ENCODE data around the gene PHOX2A. TPM values are rescaled to one million over a fixed set of nuclear protein-coding genes. Genes with fewer than 3 reads are reported as not detected.

The PHOX2A gene
- total RNA-seq, 2 experiments from 2014 or later = not detected

- peaks cover 46% of the 10 kb centered on the region for H3K27me3 Mint-ChIP-seq
- no peak for ATAC-seq (ENCODE audit: low read depth)
- POLR2A ChIA-PET = no interaction called here
- peaks cover 11% of the 10 kb centered on the region for H3K36me3 Mint-ChIP-seq
- H3K27ac Mint-ChIP-seq = no peak overlapping the region
- DNase-seq = peak; percentile 28
- peaks cover 18% of the 10 kb centered on the region for H3K4me1 Mint-ChIP-seq
- H3K9me3 Mint-ChIP-seq = peaks cover 1% of the 10 kb centered on the region
- H3K4me3 Mint-ChIP-seq = peak overlapping the region; percentile 50
Observed at GRCh38 chr11:72243173-72244059, 560 bp downstream of the PHOX2A start.

DNA sequence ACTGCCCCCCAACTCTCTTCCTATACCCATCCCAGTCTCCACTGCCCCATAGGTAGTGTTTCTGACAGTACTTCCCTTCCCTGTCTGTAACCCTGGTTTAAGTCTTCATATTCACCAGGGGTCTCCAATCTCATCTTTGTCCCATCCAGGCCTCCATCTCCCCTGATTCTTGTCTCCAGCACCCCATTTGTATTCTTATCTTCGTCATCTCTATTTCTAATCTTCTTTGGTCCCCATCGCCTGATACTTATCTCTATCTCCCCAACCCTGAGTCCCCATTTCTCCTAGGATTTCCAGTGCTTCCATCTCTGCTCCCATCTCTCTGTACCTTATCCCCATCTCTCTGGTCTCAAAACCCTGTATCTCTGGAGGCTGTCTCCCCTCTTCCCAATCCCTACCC lies 1.8 kb downstream of the PHOX2A start:
- POLR2A ChIA-PET = no interaction called here
- ATAC-seq (ENCODE audit: low read depth) (no peak), DNase-seq (no peak)
- H3K27ac Mint-ChIP-seq = no peak overlapping the region
- peaks cover 45% of the 10 kb centered on the region for H3K27me3 Mint-ChIP-seq
- peaks cover 1% of the 10 kb centered on the region for H3K9me3 Mint-ChIP-seq
- peaks cover 18% of the 10 kb centered on the region for H3K4me1 Mint-ChIP-seq
- peaks cover 11% of the 10 kb centered on the region for H3K36me3 Mint-ChIP-seq
- no peak overlapping the region for H3K4me3 Mint-ChIP-seq

- Mint-ChIP-seq H3K9me3 (peaks cover 1% of the 10 kb centered on the region), H3K4me1 (peaks cover 18% of the 10 kb centered on the region), H3K36me3 (peaks cover 11% of the 10 kb centered on the region), H3K27me3 (peaks cover 45% of the 10 kb centered on the region), H3K27ac (no peak overlapping the region), H3K4me3 (no peak overlapping the region)
- POLR2A ChIA-PET = interaction anchor here (0.6 kb wide), 1 partner anchor 12 kb away, joined by 3 read pairs; no protein-coding TSS in a partner anchor
- ATAC-seq (ENCODE audit: low read depth) = no peak
- DNase-seq = no peak
Observed at GRCh38 chr11:72241291-72241781, 2.6 kb downstream of the PHOX2A start.

DNA sequence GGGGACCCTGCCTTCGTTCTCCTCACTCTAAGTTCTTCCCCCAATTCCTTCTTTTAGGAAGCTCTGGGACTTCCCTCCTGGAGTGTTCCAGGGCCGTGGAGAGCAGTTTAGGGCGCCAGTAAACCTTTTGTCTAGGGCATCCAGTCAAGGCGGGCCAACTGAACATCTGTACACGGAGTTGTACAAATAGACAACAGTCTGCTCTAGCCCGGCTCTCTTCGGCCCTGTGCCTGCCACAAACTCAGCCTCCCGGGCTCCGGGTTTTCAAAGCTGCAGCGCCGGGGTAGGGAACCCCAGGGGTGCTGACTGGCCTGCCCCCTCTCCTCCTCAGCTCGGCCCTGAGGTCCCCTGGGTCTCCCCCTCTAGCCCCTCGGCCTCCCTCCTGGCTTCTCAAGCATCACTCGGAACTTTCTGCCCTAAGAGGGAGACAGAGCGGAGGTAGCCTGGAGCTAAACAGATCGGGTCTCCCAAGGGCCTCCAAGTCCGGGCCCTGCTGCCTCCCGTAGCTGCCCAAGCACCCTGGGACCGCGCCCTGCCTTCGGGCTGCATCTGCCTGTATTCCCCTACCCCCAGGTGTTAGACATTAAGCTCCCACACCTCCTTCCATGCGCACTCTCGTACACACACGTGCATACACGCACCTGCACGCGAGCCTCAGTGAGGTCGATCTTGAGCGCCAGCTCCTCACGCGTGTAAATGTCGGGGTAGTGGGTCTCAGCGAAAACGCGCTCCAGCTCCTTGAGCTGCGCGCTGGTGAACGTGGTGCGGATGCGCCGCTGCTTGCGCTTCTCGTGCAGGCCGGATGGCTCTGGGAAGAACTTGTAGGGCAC lies 3.3 kb downstream of the PHOX2A start:
- H3K27me3 Mint-ChIP-seq = peaks cover 45% of the 10 kb centered on the region
- peak; percentile 47 for DNase-seq
- POLR2A ChIA-PET = interaction anchor here (1.0 kb wide), 1 partner anchor 17 kb away, joined by 5 read pairs; no protein-coding TSS in a partner anchor

GRCh38 chr11:72239849-72240460 lies 4.0 kb downstream of the PHOX2A start:
- Mint-ChIP-seq H3K4me1 (peaks cover 18% of the 10 kb centered on the region), H3K36me3 (peaks cover 11% of the 10 kb centered on the region), H3K27ac (no peak overlapping the region), H3K27me3 (peaks cover 45% of the 10 kb centered on the region), H3K9me3 (peaks cover 1% of the 10 kb centered on the region), H3K4me3 (peak overlapping the region; percentile 80)
- ATAC-seq (ENCODE audit: low read depth) = peak; percentile 9
- peak; percentile 49 for DNase-seq
- POLR2A ChIA-PET = interaction anchor here (0.8 to 1.0 kb wide), 2 partner anchors 14 to 17 kb away, joined by 3 to 5 read pairs; no protein-coding TSS in a partner anchor

More for the DNA sequence above, 3.3 kb downstream of the PHOX2A start:
- ATAC-seq (ENCODE audit: low read depth) = no peak
- Mint-ChIP-seq H3K27ac (no peak overlapping the region), H3K36me3 (peaks cover 11% of the 10 kb centered on the region), H3K9me3 (peaks cover 1% of the 10 kb centered on the region), H3K4me1 (peaks cover 18% of the 10 kb centered on the region), H3K4me3 (peak overlapping the region; percentile 80)

- H3K27ac Mint-ChIP-seq = no peak overlapping the region
- peak overlapping the region; percentile 67 for H3K4me3 Mint-ChIP-seq
- peaks cover 18% of the 10 kb centered on the region for H3K4me1 Mint-ChIP-seq
- peaks cover 1% of the 10 kb centered on the region for H3K9me3 Mint-ChIP-seq
- H3K27me3 Mint-ChIP-seq = peaks cover 45% of the 10 kb centered on the region
- peak; percentile 29 for ATAC-seq (ENCODE audit: low read depth)
- POLR2A ChIA-PET = interaction anchor here (0.8 kb wide), 1 partner anchor 14 kb away, joined by 3 read pairs; no protein-coding TSS in a partner anchor
- DNase-seq = no peak
- peaks cover 11% of the 10 kb centered on the region for H3K36me3 Mint-ChIP-seq
Observed at GRCh38 chr11:72239313-72239848, 4.6 kb downstream of the PHOX2A start.

- peaks cover 45% of the 10 kb centered on the region for H3K27me3 Mint-ChIP-seq
- H3K9me3 Mint-ChIP-seq = peaks cover 1% of the 10 kb centered on the region
- no peak overlapping the region for H3K27ac Mint-ChIP-seq
- H3K4me3 Mint-ChIP-seq = no peak overlapping the region
- ATAC-seq (ENCODE audit: low read depth) = no peak
- POLR2A ChIA-PET = interaction anchor here (0.6 to 1.6 kb wide), 2 partner anchors 15 to 21 kb away, joined by 3 to 6 read pairs; no protein-coding TSS in a partner anchor
- H3K4me1 Mint-ChIP-seq = peaks cover 18% of the 10 kb centered on the region
- DNase-seq = peak; percentile 24
- peaks cover 11% of the 10 kb centered on the region for H3K36me3 Mint-ChIP-seq
Observed at GRCh38 chr11:72238492-72239312, 5.3 kb downstream of the PHOX2A start.

DNA sequence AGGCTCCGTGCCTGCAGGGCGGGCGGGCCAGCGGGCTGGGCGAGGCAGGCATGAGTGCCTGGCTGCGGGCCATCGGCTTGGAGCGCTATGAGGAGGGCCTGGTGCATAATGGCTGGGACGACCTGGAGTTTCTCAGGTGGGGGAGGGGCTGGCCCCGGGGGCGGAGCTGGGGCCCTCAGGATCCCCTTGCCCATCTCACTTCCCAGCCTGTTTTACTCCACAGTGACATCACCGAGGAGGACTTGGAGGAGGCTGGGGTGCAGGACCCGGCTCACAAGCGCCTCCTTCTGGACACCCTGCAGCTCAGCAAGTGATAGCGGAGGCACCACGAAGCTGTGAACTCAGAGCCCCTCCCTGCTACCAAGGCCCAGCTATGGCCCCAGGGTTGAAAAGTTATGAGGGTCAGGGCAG lies 5.9 kb downstream of the PHOX2A start:
- H3K9me3 Mint-ChIP-seq = no peaks in the 10 kb centered on the region
- peaks cover 17% of the 10 kb centered on the region for H3K4me1 Mint-ChIP-seq
- POLR2A ChIA-PET = interaction anchor here (0.6 to 1.6 kb wide), 2 partner anchors 15 to 21 kb away, joined by 3 to 6 read pairs; no protein-coding TSS in a partner anchor
- peaks cover 39% of the 10 kb centered on the region for H3K27me3 Mint-ChIP-seq
- no peak for ATAC-seq (ENCODE audit: low read depth)
- peak; percentile 59 for DNase-seq
- no peak overlapping the region for H3K27ac Mint-ChIP-seq
- H3K4me3 Mint-ChIP-seq = no peak overlapping the region
- H3K36me3 Mint-ChIP-seq = peaks cover 10% of the 10 kb centered on the region

DNA sequence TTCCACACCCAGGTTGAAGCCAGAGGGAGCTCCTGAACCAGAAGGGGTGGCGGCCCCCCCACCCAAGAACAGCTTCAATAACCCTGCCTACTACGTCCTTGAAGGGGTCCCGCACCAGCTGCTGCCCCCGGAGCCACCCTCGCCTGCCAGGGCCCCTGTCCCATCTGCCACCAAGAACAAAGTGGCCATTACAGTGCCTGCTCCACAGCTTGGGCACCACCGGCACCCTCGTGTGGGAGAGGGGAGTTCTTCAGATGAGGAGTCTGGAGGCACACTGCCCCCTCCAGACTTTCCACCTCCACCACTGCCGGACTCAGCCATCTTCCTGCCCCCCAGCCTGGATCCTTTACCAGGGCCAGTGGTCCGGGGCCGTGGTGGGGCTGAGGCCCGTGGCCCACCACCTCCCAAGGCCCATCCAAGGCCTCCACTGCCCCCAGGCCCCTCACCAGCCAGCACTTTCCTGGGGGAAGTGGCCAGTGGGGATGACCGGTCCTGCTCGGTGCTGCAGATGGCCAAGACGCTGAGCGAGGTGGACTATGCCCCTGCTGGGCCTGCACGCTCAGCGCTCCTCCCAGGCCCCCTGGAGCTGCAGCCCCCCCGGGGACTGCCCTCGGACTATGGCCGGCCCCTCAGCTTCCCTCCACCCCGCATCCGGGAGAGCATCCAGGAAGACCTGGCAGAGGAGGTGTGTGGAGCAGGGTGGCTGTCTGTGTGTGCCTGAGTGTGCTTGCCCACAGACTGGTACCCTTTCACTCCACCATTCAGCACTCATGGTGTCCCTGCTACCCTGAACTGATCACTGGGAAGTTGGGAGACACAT lies 6.7 kb downstream of the PHOX2A start:
- peaks cover 32% of the 10 kb centered on the region for H3K27me3 Mint-ChIP-seq
- peaks cover 17% of the 10 kb centered on the region for H3K4me1 Mint-ChIP-seq

DNA sequence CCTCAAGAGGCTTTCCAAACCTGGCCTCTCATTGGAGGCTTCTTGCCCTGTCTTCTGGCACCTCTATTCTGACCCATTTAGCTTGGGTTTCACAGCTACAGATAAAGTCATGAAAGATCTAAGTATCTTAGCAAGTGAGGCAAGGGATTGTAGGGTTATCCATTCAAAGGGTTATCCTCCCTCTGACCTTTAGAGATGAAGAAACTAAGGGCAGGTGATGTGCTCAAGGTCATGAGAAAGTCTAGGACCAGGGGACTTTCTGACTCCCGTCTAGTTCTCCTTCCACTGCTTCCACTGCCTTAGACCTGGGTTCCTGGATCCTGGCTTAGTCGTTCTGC lies 7.2 kb downstream of the PHOX2A start:
- DNase-seq (no peak), ATAC-seq (ENCODE audit: low read depth) (no peak)
- Mint-ChIP-seq H3K27ac (no peak overlapping the region), H3K27me3 (peaks cover 26% of the 10 kb centered on the region), H3K4me1 (peaks cover 17% of the 10 kb centered on the region), H3K36me3 (peaks cover 8% of the 10 kb centered on the region), H3K9me3 (no peaks in the 10 kb centered on the region), H3K4me3 (no peak overlapping the region)
- POLR2A ChIA-PET = no interaction called here

More for the DNA sequence above, 6.7 kb downstream of the PHOX2A start:
- DNase-seq = peak; percentile 23
- H3K4me3 Mint-ChIP-seq = no peak overlapping the region
- peaks cover 10% of the 10 kb centered on the region for H3K36me3 Mint-ChIP-seq
- no peaks in the 10 kb centered on the region for H3K9me3 Mint-ChIP-seq
- no peak overlapping the region for H3K27ac Mint-ChIP-seq
- no peak for ATAC-seq (ENCODE audit: low read depth)
- POLR2A ChIA-PET = interaction anchor here (1.6 kb wide), 1 partner anchor 14 kb away, joined by 6 read pairs; no protein-coding TSS in a partner anchor

- POLR2A ChIA-PET = interaction anchor here (1.2 kb wide), 1 partner anchor 11 kb away, joined by 4 read pairs; the partner anchor contains the start of gene INPPL1
- Mint-ChIP-seq H3K27me3 (peaks cover 21% of the 10 kb centered on the region), H3K4me1 (peaks cover 15% of the 10 kb centered on the region), H3K27ac (no peak overlapping the region), H3K36me3 (peaks cover 8% of the 10 kb centered on the region), H3K4me3 (no peak overlapping the region), H3K9me3 (no peaks in the 10 kb centered on the region)
- ATAC-seq (ENCODE audit: low read depth) (no peak), DNase-seq (no peak)
Observed at GRCh38 chr11:72236083-72236697, 7.8 kb downstream of the PHOX2A start.
